Effector memory CD4-positive, alpha-beta T cell (primary cell): ENCODE data around the gene GAL3ST3.
"Not testable (repeated sequence)": the region's sequence is repeated elsewhere in the genome, so short reads cannot be mapped to it uniquely, and the experiment has no call there.

Experiments
- DNase-seq, 3 donors: peaks; one replicate each; pipeline ENCODE4 v3.0.0-alpha.2; 2020
- H3K27ac ChIP-seq: 2 replicates; pipeline ENCODE4 v1.7.0; 2013; ENCODE audit warnings: mild to moderate bottlenecking, low read length, moderate library complexity; ENCODE audit not compliant: insufficient read depth, poor library complexity, severe bottlenecking
- H3K27me3 ChIP-seq: replicated peaks from 2 replicates; pipeline ENCODE4 v1.7.0; 2013; ENCODE audit warnings: mild to moderate bottlenecking, low read length; ENCODE audit not compliant: insufficient read depth, control insufficient read depth, poor library complexity, severe bottlenecking
- H3K36me3 ChIP-seq: 2 replicates; pipeline ENCODE4 v1.7.0; 2013; ENCODE audit warnings: mild to moderate bottlenecking, low read length, moderate library complexity; ENCODE audit not compliant: control insufficient read depth, insufficient read depth
- H3K4me1 ChIP-seq: 2 replicates; pipeline ENCODE4 v1.7.0; 2013; ENCODE audit warnings: low read length, mild to moderate bottlenecking; ENCODE audit not compliant: control insufficient read depth, insufficient read depth, poor library complexity, severe bottlenecking
- H3K4me3 ChIP-seq: 2 replicates; pipeline ENCODE4 v1.7.0; 2013; ENCODE audit warnings: low read length, low read depth, mild to moderate bottlenecking; ENCODE audit not compliant: insufficient read depth, poor library complexity, severe bottlenecking
- H3K9me3 ChIP-seq: 2 replicates; pipeline ENCODE4 v1.7.0; 2013; ENCODE audit warnings: mild to moderate bottlenecking, low read length, moderate library complexity; ENCODE audit not compliant: control insufficient read depth

Gene GAL3ST3

DNA sequence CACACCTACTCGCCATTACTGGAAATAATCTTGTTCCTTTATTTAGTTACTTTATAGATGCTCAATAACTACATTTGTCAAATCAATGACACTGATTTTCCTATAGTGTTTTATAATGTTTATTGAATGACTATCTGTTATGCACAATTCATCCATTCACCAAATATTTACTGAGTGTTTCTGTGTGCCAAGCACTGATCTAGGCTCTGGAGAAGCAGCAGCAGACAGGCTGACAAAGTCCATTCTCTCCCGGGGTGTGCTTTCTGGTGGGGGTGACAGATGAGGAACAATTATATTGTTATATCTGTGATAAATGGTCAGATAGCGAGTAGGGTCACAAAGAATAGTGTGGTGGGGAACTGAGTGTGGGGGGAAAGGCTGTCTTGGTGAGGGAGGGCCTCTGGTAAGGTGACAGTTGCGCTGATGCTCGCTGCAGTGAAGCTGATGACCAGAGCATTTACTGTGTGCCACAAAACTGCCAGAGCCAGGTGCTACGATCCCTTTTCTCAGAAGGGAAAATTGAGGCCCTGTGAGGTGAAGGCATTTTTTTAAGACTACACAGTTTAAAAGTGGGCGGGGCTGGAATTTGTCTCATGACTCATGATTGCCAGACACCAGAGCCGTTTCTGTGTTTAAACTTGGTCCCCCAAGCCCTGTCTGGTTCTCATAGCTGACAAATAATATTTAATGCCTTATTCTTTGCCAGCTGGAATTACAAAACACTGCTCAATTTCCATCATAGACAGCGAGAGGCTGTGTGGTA, 31.3 kb upstream of the GAL3ST3 start:
- Histone ChIP-seq H3K36me3 (peaks cover 6% of the 10 kb centered on the region), H3K4me3 (no peak overlapping the region), H3K9me3 (no peaks in the 10 kb centered on the region), H3K4me1 (peaks cover 59% of the 10 kb centered on the region), H3K27ac (peak overlapping the region; percentile 76), H3K27me3 (no peaks in the 10 kb centered on the region)
- DNase-seq = peak; percentile 59 to 70 (median 68)

DNA sequence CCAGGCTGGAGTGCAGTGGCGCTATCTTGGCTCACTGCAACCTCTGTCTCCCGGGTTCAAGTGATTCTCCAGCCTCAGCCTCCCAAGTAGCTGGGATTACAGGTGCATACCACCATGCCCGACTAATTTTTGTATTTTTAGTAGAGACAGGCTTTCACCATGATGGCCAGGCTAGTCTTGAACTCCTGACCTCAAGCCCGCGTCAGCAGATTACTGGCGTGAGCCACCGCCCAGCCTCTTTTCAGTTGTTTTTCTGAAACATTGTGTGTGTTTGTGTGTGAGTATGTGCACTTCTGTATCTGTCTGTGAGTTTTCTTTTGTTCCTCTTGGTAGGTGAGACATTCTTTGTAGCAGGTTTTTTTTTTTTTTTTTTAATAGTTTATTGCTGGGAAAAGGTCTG, 30.0 kb upstream of the GAL3ST3 start:
- H3K27me3 ChIP-seq, DNase-seq, H3K4me3 ChIP-seq, H3K9me3 ChIP-seq, H3K36me3 ChIP-seq: not testable (repeated sequence)
- peak overlapping the region; percentile 76 for H3K27ac ChIP-seq
- H3K4me1 ChIP-seq = peaks cover 52% of the 10 kb centered on the region

DNA sequence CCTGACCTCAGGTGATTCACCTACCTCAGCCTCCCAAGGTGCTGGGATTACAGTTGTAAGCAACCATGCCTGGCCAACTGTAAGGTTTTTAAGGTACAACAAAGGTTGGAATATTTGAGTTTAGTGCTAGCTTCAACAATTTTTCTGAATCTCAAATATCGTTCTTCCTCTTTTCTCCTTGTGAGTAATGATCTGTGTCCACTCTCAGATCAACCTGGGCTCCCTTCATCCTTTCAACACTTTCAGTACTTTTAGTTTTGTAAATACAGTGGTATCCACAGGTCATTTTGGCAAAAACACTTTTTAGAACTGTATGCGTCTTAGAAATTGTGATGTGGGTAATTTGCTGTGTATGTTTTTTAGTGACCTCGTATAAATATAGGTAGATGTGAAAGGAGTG, 29.0 kb upstream of the GAL3ST3 start:
- no peak overlapping the region for H3K4me3 ChIP-seq
- H3K36me3 ChIP-seq = peaks cover 6% of the 10 kb centered on the region
- no peak overlapping the region for H3K27ac ChIP-seq
- H3K4me1 ChIP-seq = peaks cover 46% of the 10 kb centered on the region
- H3K27me3 ChIP-seq = no peaks in the 10 kb centered on the region
- DNase-seq = no peak
- H3K9me3 ChIP-seq = no peaks in the 10 kb centered on the region

DNA sequence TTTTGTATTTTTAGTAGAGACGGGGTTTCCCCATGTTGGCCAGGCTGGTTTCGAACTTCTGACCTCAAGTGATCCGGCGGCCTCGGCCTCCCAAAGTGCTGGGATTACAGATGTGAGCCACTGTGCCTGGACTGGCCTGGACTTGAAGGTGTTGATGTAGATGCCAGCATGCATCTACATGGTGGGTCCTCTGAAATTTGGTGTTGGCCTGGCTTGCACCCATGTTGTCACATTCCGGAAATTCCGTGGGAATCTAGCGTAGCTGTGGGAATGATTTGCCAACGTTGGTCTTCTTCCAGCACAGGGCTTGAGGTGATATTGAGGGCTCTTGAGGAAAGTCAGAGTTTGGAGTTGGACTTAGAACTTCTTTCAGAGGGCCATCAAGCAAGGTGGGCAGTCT, 27.6 kb upstream of the GAL3ST3 start:
- Histone ChIP-seq H3K4me3 (no peak overlapping the region), H3K36me3 (peaks cover 6% of the 10 kb centered on the region), H3K27ac (no peak overlapping the region), H3K9me3 (no peaks in the 10 kb centered on the region), H3K27me3 (no peaks in the 10 kb centered on the region), H3K4me1 (peaks cover 41% of the 10 kb centered on the region)
- no peak for DNase-seq

DNA sequence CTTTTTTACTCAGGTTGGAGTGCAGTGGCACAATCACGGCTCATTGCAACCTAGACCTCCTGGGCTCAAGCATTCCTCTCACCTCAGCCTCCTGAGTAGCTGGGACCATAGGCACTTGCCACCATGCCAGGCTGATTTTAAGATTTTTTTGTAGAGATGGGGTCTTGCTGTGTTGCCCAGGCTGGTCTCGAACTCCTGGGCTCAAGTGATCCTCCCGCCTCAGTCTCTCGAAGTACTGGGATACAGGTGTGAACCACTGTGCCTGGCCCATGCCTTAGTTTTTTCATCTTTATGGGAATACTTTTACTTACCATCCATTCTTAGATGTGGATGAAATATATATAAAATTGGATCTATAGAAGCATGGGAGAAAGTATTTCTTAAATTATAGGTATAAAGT, 26.3 kb upstream of the GAL3ST3 start:
- no peaks in the 10 kb centered on the region for H3K27me3 ChIP-seq
- peaks cover 32% of the 10 kb centered on the region for H3K4me1 ChIP-seq
- no peak for DNase-seq
- H3K9me3 ChIP-seq = no peaks in the 10 kb centered on the region
- H3K36me3 ChIP-seq = peaks cover 6% of the 10 kb centered on the region
- H3K4me3 ChIP-seq = no peak overlapping the region
- no peak overlapping the region for H3K27ac ChIP-seq

DNA sequence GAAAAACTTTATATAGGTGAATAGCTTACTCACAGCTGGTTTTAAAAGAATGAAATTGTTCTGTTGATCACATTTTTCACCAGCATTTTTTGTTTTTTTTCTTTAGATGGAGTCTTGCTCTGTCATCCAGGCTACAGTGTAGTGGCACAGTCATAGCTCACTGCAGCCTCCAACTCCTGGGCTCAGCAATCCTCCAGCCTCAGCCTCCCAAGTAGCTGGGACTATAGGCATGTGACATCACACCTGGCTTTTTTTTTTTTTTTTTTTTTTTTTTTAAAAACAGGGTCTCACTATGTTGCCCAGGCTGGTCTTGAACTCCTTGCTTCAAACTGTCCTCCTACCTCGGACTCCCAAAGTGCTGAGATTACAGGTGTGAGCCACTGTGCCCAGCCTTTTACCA, 24.7 kb upstream of the GAL3ST3 start:
- no peaks in the 10 kb centered on the region for H3K27me3 ChIP-seq
- peaks cover 6% of the 10 kb centered on the region for H3K36me3 ChIP-seq
- H3K4me3 ChIP-seq = no peak overlapping the region
- no peak overlapping the region for H3K27ac ChIP-seq
- no peaks in the 10 kb centered on the region for H3K9me3 ChIP-seq
- peaks cover 30% of the 10 kb centered on the region for H3K4me1 ChIP-seq
- no peak for DNase-seq

DNA sequence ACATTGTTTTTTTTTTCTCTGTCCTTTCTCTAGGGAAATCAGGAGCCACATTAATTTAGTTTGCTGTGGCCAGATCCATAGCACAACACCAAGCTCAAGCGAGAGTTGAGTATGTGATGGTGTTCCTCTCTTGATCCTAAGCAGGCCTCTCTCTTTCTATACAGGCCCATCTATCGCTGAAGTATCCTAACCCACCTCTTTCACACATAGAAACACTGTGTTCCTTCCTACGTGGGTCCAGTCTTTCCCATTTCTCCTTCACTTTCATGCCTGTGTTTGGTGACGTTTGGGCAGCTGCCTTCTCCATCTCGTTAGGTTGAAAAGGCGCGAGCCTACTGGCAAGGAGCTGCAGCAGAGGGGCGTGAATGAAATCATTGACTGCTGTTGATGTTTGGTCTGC, 23.6 kb upstream of the GAL3ST3 start:
- H3K36me3 ChIP-seq = peaks cover 16% of the 10 kb centered on the region
- H3K4me1 ChIP-seq = peaks cover 28% of the 10 kb centered on the region
- H3K27ac ChIP-seq = peak overlapping the region; percentile 12

DNA sequence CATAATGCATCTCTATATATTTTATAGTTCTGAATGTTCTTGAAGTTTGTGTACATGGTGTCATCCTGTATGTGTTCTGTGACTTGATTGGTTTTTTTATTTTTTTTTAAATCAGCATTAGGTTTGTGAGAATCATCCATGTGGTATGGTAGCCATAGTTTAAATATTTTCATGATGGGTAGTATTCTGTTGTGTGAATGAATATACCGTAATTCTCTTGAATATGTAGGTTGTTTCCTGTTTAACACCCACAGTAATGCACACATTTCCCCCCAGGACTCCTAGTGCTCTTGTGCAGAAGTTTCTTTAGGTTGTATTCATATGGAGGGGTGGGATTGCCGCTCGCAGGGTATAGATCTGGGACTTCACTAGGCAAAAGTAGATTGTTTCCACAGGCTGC, 23.1 kb upstream of the GAL3ST3 start:
- H3K4me3 ChIP-seq = peak overlapping the region; percentile 79
- H3K27ac ChIP-seq = peak overlapping the region; percentile 78
- DNase-seq = no peak

More for the DNA sequence above, 23.6 kb upstream of the GAL3ST3 start:
- no peak for DNase-seq
- H3K9me3 ChIP-seq = no peaks in the 10 kb centered on the region
- no peaks in the 10 kb centered on the region for H3K27me3 ChIP-seq
- peak overlapping the region; percentile 79 for H3K4me3 ChIP-seq

DNA sequence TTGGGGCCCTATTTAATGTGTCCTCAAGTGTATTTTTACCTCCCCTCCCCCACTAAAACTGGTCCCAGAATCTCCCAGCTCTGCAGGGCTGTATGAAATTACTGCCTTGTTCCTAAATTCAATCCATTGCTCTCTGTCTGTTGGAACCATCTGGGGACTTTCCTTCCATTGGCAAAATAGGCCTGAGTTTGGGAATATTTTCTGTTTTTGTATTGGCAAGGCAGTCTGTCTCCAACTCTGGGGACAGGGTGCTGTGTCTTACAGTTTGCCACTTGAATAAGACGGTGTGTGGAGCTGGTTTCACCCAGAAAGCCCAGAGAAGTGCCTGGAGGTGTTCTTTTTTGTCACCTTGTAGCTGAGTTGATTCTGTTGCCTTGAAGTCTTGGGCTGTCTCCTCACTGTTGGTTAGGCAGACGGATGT, 22.4 kb upstream of the GAL3ST3 start:
- Histone ChIP-seq H3K36me3 (peaks cover 22% of the 10 kb centered on the region), H3K27me3 (no peaks in the 10 kb centered on the region), H3K4me1 (peaks cover 28% of the 10 kb centered on the region), H3K4me3 (peak overlapping the region; percentile 79), H3K27ac (peak overlapping the region; percentile 78), H3K9me3 (no peaks in the 10 kb centered on the region)
- DNase-seq = no peak

More for the DNA sequence above, 23.1 kb upstream of the GAL3ST3 start:
- H3K4me1 ChIP-seq = peaks cover 28% of the 10 kb centered on the region
- no peaks in the 10 kb centered on the region for H3K27me3 ChIP-seq
- no peaks in the 10 kb centered on the region for H3K9me3 ChIP-seq
- peaks cover 20% of the 10 kb centered on the region for H3K36me3 ChIP-seq

DNA sequence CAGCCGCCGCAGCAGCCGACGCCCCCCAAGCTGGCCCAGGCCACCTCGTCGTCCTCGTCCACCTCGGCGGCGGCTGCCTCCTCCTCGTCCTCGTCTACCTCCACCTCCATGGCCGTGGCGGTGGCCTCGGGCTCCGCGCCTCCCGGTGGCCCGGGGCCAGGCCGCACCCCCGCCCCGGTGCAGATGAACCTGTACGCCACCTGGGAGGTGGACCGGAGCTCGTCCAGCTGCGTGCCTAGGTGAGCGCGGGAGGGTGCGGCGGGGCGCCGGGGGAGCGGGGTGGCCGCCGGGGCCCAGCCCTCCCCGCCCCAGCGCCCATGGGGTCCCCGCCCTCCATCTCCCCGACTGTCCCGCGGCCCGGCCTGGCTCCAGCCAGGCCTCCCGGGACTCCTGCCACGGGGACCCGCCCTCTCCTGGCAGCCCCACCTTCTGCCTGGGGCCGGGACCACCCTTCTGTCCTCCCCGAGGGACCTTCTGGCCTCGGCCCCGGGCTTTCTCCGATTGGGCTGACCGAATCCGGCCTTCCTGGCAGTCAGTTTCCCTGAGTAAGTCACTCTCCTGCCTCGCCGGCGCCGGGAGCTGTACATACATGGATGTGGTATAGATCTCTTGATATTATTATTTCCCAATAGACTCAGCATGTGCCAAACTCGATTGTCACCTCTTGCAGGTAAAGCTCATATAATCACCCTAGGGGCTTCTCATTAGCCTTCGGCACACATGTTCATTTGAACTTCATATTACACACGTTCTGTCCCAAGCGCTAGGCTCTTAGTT, 21.8 kb upstream of the GAL3ST3 start:
- Histone ChIP-seq H3K27ac (peak overlapping the region; percentile 78), H3K9me3 (no peaks in the 10 kb centered on the region), H3K4me3 (peak overlapping the region; percentile 79), H3K27me3 (no peaks in the 10 kb centered on the region), H3K36me3 (peaks cover 22% of the 10 kb centered on the region), H3K4me1 (peaks cover 28% of the 10 kb centered on the region)
- peak in 1 of 3 donors; percentile 9 for DNase-seq
